Stimulated activated CD4-positive, alpha-beta T cell treated with anti-CD3 and anti-CD28 coated beads, Interleukin-15, amount 100 ng/mL, for 1 hour (primary cell): Measurements from ENCODE around the gene MEF2B.

ENCODE experiments used
- DNase-seq, 2 donors: peaks; one replicate each; pipeline ENCODE4 v3.0.0-alpha.2; 2020; ENCODE audit warnings: low read depth in 1 of 2, low spot score in 1 of 2

Gene MEF2B

DNA sequence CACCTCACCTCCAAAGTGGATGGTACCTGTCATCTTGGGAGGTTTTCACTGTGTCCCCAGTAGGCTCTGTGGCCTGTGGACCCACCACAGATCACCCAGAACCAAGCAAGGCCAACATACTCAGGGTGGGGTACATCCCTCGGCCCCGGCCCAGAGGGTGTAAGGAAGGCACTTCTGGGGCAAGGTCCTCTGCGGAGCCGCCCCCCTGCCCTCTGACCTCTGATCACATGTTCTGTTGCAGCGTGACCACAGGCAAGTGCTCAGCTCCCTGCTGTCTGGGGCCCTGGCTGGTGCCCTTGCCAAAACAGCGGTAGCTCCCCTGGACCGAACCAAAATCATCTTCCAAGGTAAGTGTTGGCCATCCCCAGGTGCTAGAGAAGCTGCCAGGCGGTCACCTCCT, 68.5 kb downstream of the MEF2B start:
- no peak for DNase-seq

- DNase-seq: no peak
These were observed 71.1 kb downstream of the MEF2B start for GRCh38 chr19:19098703-19099632.

DNA sequence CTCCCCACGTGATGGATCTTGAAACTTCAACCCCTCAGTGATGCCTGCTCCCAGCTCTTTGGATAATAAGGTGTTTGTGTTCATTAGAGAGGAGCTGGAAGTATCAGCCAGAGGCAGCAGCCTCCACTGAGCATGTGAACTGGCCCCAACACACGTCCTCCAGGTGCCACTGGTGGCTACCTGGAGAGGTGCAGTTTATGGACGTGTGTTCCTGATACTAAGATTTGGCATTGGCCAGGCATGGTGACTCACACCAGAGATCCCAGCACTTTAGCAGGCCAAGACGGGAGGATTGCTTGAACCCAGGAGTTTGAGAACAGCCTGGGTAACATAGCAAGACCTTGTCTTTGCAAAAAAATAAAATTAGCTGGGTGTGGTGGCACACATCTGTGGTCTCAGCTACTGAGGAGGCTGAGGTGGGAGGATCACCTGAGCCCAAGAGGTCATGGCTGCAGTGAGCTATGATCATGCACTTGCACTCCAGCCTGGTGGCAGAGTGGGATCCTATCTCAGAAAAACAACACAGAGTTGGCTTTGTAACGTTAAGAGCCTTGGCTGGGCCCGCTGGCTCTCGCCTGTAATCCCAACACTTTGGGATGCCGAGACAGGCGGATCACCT, 71.9 kb downstream of the MEF2B start:
- no peak for DNase-seq

DNA sequence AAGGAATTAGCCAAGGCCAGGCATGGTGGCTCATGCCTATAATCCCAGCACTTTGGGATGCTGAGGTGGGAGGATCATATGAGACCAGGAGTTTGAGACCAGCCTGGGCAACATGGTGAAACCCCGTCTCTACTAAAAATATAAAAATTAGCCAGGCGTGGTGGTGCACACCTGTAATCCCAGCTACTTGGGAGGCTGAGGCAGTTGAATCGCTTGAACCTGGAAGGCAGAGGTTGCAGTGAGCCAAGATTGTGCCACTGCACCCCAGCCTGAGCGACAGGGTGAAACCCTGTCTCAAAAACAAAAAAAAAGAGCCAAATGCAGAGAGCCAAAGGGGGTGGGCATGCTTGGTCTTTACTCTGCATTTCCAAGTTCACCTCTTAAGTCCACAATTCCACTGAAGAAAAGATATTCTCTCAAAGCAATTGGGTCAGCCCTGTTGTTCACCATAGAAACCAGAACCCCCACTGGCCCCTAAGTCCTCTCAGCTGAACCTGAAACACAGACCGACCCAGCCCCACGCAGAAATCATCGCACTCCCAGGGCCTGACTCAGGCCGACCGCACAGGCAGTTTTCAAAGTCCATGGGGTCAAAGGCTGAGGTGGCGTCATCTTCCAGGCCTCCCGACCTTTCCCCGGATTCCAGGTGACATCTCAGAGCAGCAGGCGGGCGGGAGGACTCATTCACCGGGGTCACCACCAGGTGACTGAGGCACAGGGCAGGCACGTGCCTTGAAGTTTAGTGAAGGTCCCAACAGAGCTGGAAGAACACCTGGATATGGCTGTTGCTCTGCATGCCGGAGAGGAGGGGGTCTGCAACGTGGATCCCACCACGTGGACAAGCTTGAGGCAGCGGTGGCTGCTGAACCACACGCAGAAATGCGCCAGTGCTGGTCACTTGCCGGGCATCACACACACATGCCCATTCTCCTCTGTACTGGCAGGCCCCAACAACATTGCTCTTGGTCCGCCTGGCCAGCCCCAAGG, 73.1 kb downstream of the MEF2B start:
- no peak for DNase-seq

GRCh38 chr19:19095691-19096090, 74.4 kb downstream of the MEF2B start:
- DNase-seq: no peak
